Activated T-helper 2 cell treated with anti-CD3 and anti-CD28 coated beads, Interferon-gamma antibody, Interleukin-2, Interleukin-4, amounts not matched to agents 10 μg/mL and 5 μg/mL and 100 μg/mL, durations not matched to agents 14 hours and 24 hours and 36 hours (primary cell): ENCODE results near the gene GRK3. TPM values are rescaled to one million over a fixed set of nuclear protein-coding genes. Genes with fewer than 3 reads are reported as not detected.
A peak's percentile ranks its signal among the peaks of the same experiment; 100 is the strongest.
"Not testable (repeated sequence)": the region's sequence is repeated elsewhere in the genome, so short reads cannot be mapped to it uniquely, and the experiment has no call there.

Experiments
- DNase-seq: peaks from one replicate; pipeline ENCODE4 v3.0.0; 2021; ENCODE audit warnings: low spot score
- H3K27ac Mint-ChIP-seq: one replicate; pipeline ENCODE4 v1.8.0; 2021; ENCODE audit warnings: mixed read lengths
- H3K27me3 Mint-ChIP-seq: one replicate; pipeline ENCODE4 v1.8.0; 2021; ENCODE audit warnings: low read depth, mixed read lengths
- H3K36me3 Mint-ChIP-seq: one replicate; pipeline ENCODE4 v1.8.0; 2021; ENCODE audit warnings: low read depth, mixed read lengths
- H3K4me1 Mint-ChIP-seq: one replicate; pipeline ENCODE4 v1.8.0; 2021; ENCODE audit warnings: low read depth, mixed read lengths
- H3K4me3 Mint-ChIP-seq: one replicate; pipeline ENCODE4 v1.8.0; 2021; ENCODE audit warnings: low read depth, mild to moderate bottlenecking, moderate library complexity, mixed read lengths
- H3K9me3 Mint-ChIP-seq: one replicate; pipeline ENCODE4 v1.8.0; 2021; ENCODE audit warnings: mixed read lengths
- intact Hi-C: fragments of 100-400 bp; cut with micrococcal nuclease; formaldehyde crosslinking; loops from one replicate; pipeline ENCODE4 v1.15.1; 2023
- total RNA-seq: library from RNA; stranded (reverse); gene quantifications from 2 replicates; pipeline ENCODE4 v1.2.3, GENCODE V29; 2022

GRK3 gene
- total RNA-seq, 1 donor from 2014 or later: 60.2 TPM

DNA sequence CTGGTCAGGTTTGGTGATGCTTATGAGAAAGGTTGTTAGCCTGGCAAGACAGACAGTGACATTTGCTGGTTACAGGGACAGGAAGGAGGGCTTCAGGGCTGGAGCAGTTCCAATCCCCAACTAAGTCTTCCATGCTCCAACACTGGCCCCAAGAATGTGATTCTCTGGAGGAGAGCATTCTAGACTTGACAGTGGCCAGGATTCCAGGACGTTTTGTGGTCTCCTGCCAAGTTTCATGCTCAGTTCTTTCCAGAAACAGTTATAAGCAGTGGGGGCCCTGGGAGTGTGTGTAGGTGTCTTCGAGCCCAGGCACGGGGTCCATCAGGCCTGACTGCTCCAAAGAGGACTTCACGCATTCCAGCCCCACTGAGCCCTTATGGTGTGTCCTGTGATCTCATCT is 8.9 kb upstream of the GRK3 start:
- peaks cover 4% of the 10 kb centered on the region for H3K4me1 Mint-ChIP-seq
- no peak overlapping the region for H3K4me3 Mint-ChIP-seq
- no peak overlapping the region for H3K27ac Mint-ChIP-seq
- intact Hi-C loops: no loop called here
- DNase-seq: no peak
- no peaks in the 10 kb centered on the region for H3K27me3 Mint-ChIP-seq
- H3K36me3 Mint-ChIP-seq: no peaks in the 10 kb centered on the region
- no peaks in the 10 kb centered on the region for H3K9me3 Mint-ChIP-seq

GRCh38 chr22:25557218-25557617 is 7.3 kb upstream of the GRK3 start:
- peaks cover 10% of the 10 kb centered on the region for H3K4me1 Mint-ChIP-seq
- H3K27me3 Mint-ChIP-seq: no peaks in the 10 kb centered on the region
- intact Hi-C loops: no loop called here
- H3K9me3 Mint-ChIP-seq: no peaks in the 10 kb centered on the region
- H3K36me3 Mint-ChIP-seq: no peaks in the 10 kb centered on the region
- no peak for DNase-seq
- no peak overlapping the region for H3K4me3 Mint-ChIP-seq
- no peak overlapping the region for H3K27ac Mint-ChIP-seq

- DNase-seq: no peak
- Mint-ChIP-seq H3K4me1 (peaks cover 14% of the 10 kb centered on the region), H3K27me3 (no peaks in the 10 kb centered on the region), H3K27ac (no peak overlapping the region), H3K9me3 (no peaks in the 10 kb centered on the region), H3K4me3 (no peak overlapping the region), H3K36me3 (no peaks in the 10 kb centered on the region)
- intact Hi-C loops: no loop called here
These were observed 6.1 kb upstream of the GRK3 start for GRCh38 chr22:25558341-25558740.

DNA sequence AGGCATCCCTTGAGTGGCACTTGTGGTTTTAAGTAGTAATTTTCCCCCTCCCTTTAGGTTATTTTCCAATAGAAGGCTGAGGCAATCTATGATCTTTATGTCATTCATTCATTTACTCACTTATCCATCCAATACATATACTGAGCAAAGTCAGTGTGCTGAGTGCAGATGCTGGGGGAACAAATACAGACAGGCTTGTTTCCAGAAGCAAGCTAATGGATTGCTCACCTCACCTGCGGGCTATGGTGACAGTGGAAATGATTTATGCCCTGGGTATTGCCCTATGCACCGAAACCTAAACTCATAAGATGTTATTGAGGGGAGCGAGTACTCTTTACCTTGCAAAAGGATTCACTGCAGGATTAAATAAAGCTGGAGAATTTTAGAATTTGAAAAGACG is 4.6 kb upstream of the GRK3 start:
- not testable (repeated sequence) for H3K4me3 Mint-ChIP-seq, H3K27ac Mint-ChIP-seq

DNA sequence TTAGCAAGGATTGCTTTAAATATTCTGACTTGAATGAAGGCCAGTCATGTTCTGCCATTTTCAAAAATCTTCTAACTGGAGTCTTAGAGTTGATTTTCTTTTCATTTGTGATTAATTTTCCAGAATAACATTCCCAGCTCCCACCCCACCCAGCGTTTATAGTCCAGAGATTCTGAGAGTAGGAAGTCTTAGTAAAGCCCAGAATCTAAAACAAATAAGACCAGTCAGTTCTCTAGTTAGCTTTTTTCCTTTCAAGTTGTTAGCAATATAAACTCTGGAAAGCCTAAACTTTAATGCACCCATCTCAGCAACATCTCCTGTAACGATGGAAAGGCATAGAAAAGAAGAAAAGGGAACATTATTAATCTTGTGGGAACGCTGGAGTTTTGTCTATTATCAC is 3.3 kb upstream of the GRK3 start:
- H3K9me3 Mint-ChIP-seq, DNase-seq, H3K27ac Mint-ChIP-seq, H3K36me3 Mint-ChIP-seq, H3K27me3 Mint-ChIP-seq, H3K4me3 Mint-ChIP-seq, intact Hi-C loops: not testable (repeated sequence)
- peaks cover 28% of the 10 kb centered on the region for H3K4me1 Mint-ChIP-seq

More for the DNA sequence above, 4.6 kb upstream of the GRK3 start:
- H3K9me3 Mint-ChIP-seq, intact Hi-C loops, H3K27me3 Mint-ChIP-seq, H3K36me3 Mint-ChIP-seq, DNase-seq: not testable (repeated sequence)
- peaks cover 23% of the 10 kb centered on the region for H3K4me1 Mint-ChIP-seq

- Mint-ChIP-seq H3K27ac (peak overlapping the region; percentile 26), H3K4me1 (peaks cover 36% of the 10 kb centered on the region)
- DNase-seq, H3K9me3 Mint-ChIP-seq, H3K36me3 Mint-ChIP-seq, H3K4me3 Mint-ChIP-seq, H3K27me3 Mint-ChIP-seq, intact Hi-C loops: not testable (repeated sequence)
These were observed 2.5 kb upstream of the GRK3 start for GRCh38 chr22:25561927-25562326.

DNA sequence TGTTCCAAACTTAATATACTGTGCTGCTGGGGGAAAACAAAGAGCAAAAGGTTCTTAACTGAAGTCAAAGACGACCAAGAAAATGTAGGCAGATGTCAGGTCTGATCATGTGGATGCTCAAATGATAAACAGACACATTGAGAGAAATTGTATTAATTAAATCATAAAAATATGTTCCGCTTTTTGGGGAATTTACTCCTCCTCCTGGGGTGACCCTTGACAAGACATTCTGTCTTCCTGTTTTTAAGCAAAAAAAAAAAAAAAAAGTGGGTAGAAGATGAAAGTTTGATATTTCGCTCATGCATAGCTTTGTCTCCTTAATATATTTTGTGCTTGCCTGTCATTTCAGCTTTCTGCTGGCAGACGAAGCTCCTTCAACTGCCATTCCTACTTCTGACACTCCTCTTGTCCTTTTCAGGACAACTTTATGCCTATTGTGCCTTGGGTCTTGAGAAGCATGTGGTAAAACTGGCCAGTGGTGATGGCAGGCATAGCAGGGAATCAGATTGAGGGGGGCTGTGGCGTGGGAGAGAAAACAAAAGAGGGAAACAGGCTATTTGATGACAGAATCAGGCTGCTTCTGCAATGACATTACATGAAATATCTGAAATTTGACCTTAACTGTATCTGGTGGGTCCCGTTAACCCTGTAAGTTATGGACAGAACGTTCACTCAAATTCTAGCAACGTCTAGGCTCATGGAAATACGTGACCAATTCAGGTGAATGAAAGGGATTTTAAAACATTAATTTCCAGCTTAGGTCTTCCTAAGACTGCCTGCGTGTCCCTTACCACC is 1.3 kb upstream of the GRK3 start:
- Mint-ChIP-seq H3K27ac (peak overlapping the region; percentile 96), H3K4me1 (peaks cover 48% of the 10 kb centered on the region), H3K4me3 (peak overlapping the region; percentile 92), H3K36me3 (peaks cover 19% of the 10 kb centered on the region)
- H3K9me3 Mint-ChIP-seq, H3K27me3 Mint-ChIP-seq, intact Hi-C loops, DNase-seq: not testable (repeated sequence)

- Mint-ChIP-seq H3K36me3 (peaks cover 19% of the 10 kb centered on the region), H3K27me3 (no peaks in the 10 kb centered on the region), H3K4me3 (peak overlapping the region; percentile 92), H3K4me1 (peaks cover 54% of the 10 kb centered on the region), H3K9me3 (no peaks in the 10 kb centered on the region), H3K27ac (peak overlapping the region; percentile 96)
- DNase-seq: no peak
- intact Hi-C loops: loop anchor here (1.0 kb wide), 1 partner anchor 76 kb away; no protein-coding TSS in a partner anchor
These were observed 635 bp upstream of the GRK3 start for GRCh38 chr22:25563761-25564319.

- Mint-ChIP-seq H3K4me3 (peak overlapping the region; percentile 99), H3K27me3 (no peaks in the 10 kb centered on the region), H3K27ac (peak overlapping the region; percentile 97), H3K9me3 (no peaks in the 10 kb centered on the region), H3K4me1 (peaks cover 65% of the 10 kb centered on the region), H3K36me3 (peaks cover 28% of the 10 kb centered on the region)
- peak; percentile 29 for DNase-seq
- intact Hi-C loops: loop anchor here (1.0 kb wide), 1 partner anchor 77 kb away; no protein-coding TSS in a partner anchor
These were observed 653 bp downstream of the GRK3 start for GRCh38 chr22:25564979-25565677.

DNA sequence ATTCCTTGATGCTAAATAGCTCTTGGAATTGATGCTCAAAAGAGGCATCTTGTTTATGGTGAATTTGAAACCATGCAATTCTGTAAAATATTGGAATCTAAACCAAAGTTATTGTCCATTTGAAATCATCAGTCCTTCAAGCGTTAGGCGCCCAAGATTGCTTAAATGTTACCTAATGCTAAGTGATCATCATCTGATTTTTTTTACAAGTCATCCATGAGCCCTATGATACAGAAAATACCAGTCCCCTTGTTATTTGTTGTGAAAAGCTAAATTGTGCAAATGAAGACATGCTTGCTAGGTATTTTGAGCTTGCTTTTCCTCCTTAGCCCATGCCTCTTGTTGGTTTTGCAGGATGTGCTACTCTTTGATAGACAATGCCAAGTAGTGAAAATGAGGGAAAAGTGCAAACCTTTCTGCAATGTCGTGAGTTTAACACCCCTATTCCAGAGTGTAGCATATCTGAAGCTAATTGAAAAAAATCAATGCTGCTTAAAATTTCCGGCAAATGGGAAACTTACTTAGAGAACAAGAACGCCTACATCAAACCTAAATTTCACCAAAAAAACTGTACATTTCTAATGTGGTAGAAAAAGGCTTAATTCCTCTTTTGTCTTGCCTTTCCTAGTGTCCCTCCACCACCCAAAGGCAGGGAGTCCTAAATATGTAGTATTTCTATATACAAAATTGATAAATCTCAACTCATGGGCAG is 1.9 kb downstream of the GRK3 start:
- Mint-ChIP-seq H3K9me3 (no peaks in the 10 kb centered on the region), H3K4me3 (peak overlapping the region; percentile 99), H3K36me3 (peaks cover 39% of the 10 kb centered on the region), H3K27me3 (no peaks in the 10 kb centered on the region), H3K4me1 (peaks cover 73% of the 10 kb centered on the region), H3K27ac (peak overlapping the region; percentile 82)
- intact Hi-C loops: loop anchor here (2.0 kb wide), 1 partner anchor 206 kb away; no protein-coding TSS in a partner anchor
- DNase-seq: no peak

GRCh38 chr22:25566898-25567235 is 2.4 kb downstream of the GRK3 start:
- peaks cover 70% of the 10 kb centered on the region for H3K4me1 Mint-ChIP-seq
- DNase-seq: no peak
- H3K9me3 Mint-ChIP-seq: no peaks in the 10 kb centered on the region
- intact Hi-C loops: loop anchor here (2.0 kb wide), 1 partner anchor 206 kb away; no protein-coding TSS in a partner anchor
- peak overlapping the region; percentile 99 for H3K4me3 Mint-ChIP-seq
- H3K36me3 Mint-ChIP-seq: peaks cover 44% of the 10 kb centered on the region
- no peaks in the 10 kb centered on the region for H3K27me3 Mint-ChIP-seq
- peak overlapping the region; percentile 82 for H3K27ac Mint-ChIP-seq

DNA sequence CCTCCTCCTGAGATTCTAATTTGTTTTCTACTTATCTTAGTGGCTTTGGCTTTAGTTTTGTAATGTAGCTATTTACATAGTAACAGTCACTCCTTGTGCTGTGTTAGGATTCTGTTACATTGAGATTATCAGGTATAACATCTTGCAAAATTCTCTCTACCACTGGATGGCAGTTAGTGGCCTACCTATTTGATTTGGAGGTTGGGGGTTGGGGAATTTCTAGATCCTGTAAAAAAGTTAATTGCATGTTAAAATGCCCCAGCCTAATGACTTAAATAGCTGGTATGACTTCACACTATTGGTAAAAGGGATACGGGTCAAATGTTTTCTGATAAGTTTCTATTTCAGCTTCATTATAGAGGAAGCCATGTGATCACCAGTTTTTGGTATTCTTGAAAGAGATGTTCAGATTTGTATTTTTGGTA is 2.8 kb downstream of the GRK3 start:
- Mint-ChIP-seq H3K27me3 (no peaks in the 10 kb centered on the region), H3K27ac (peak overlapping the region; percentile 82), H3K36me3 (peaks cover 48% of the 10 kb centered on the region), H3K4me1 (peaks cover 71% of the 10 kb centered on the region), H3K4me3 (peak overlapping the region; percentile 99), H3K9me3 (no peaks in the 10 kb centered on the region)
- intact Hi-C loops: loop anchor here (2.0 kb wide), 1 partner anchor 206 kb away; no protein-coding TSS in a partner anchor
- DNase-seq: no peak
